ENCODE data around the gene B3GNT5. TPM values are rescaled to one million over a fixed set of nuclear protein-coding genes. Genes with fewer than 3 reads are reported as not detected.

Gene B3GNT5
- total and polyA plus RNA-seq, 2 of the 8 experiments (the other 6 are each of a cell fraction or from before 2014, with no cell fraction given) = 2.4 to 9.7 TPM

DNA sequence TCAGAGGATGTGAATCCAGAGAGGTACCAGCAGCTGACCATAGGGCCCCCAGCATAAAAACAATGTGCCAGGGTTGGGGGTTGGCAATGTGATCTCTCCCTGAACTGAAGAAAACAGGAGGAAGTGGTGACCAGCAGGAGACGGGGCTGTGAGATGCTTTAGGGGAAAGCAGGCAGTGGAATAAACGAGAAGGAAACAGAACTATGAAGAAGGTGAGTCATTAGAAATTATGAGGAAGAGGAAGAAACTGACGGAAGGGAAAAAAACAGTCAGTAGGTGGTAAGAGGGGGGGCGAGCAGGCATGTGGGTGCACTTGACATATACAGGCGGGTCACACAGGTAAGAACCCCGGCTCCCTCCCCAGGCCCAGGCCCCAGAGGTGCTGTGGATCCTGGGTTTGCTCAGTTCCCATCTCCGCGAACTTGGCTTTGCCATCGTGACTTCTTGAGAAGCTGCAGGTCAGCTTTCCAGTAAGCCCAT lies 42.2 kb upstream of the B3GNT5 start:
- no peaks in the 10 kb centered on the region for H3K9me3 ChIP-seq (ENCODE audit: insufficient read depth in 2 of 2, low read depth in 1 of 2, low read length in 1 of 2)
- H2BK15ac ChIP-seq (ENCODE audit: low read length) = no peak overlapping the region
- H2AK5ac ChIP-seq (ENCODE audit: low read depth, low read length) = no peak overlapping the region
- H3K36me3 ChIP-seq (ENCODE audit: control insufficient read depth in 2 of 4, insufficient read depth in 4 of 4, low read length in 3 of 4) = no peaks in the 10 kb centered on the region; a peak in 1 of 8 replicates
- no peak overlapping the region for H3K27ac ChIP-seq (ENCODE audit: low read depth, low read length)
- H3K79me1 ChIP-seq (ENCODE audit: low read depth, low read length) = no peaks in the 10 kb centered on the region
- H2BK120ac ChIP-seq (replicated peaks; ENCODE audit: low read depth, low read length) = no peak overlapping the region
- H2BK5ac ChIP-seq (ENCODE audit: low read depth, low read length) = no peak overlapping the region
- no peak overlapping the region for H4K8ac ChIP-seq (ENCODE audit: extremely low read depth, insufficient read depth, low read length)
- no peak for DNase-seq (ENCODE audit: low read depth in 1 of 2, low spot score in 2 of 2)
- no peak overlapping the region for H2AFZ ChIP-seq (ENCODE audit: low read length)
- no peak overlapping the region for H2BK12ac ChIP-seq (ENCODE audit: low read depth, low read length)
- no peak overlapping the region for H3K4me2 ChIP-seq (ENCODE audit: insufficient read depth in 1 of 2, low read depth in 2 of 2, low read length in 2 of 2)
- no peak overlapping the region for H3K14ac ChIP-seq (ENCODE audit: insufficient read length)
- no peak overlapping the region for H3K56ac ChIP-seq (replicated peaks; ENCODE audit: insufficient read length, low read depth, low read length)
- H3K4ac ChIP-seq (replicated peaks; ENCODE audit: insufficient read length, low read depth, low read length) = no peak overlapping the region
- H4K5ac ChIP-seq (ENCODE audit: insufficient read length, low read depth, low read length) = no peak overlapping the region
- H3K27me3 ChIP-seq (replicated peaks in 1 of 4; ENCODE audit: control insufficient read depth in 3 of 4, extremely low read depth in 1 of 4, insufficient read depth in 3 of 4, low read length in 3 of 4) = no peaks in the 10 kb centered on the region
- no peak overlapping the region for H2BK20ac ChIP-seq (ENCODE audit: low read length)
- H4K91ac ChIP-seq (replicated peaks; ENCODE audit: insufficient read length, low read length) = no peak overlapping the region
- no peak overlapping the region for H3K9ac ChIP-seq (replicated peaks in 1 of 4; ENCODE audit: extremely low read depth in 1 of 4, low read depth in 3 of 4, low read length in 3 of 4)
- no peak for FAIRE-seq
- no peaks in the 10 kb centered on the region for H4K20me1 ChIP-seq (replicated peaks in 1 of 2; ENCODE audit: control insufficient read depth in 1 of 2, insufficient read depth in 2 of 2, low read length in 2 of 2)
- no peaks in the 10 kb centered on the region for H3K79me2 ChIP-seq (ENCODE audit: control insufficient read depth in 1 of 2, insufficient read depth in 2 of 2, low read length in 2 of 2)
- 79% methylated on average over 9 of the region's 9 CpGs; no CpG with 5 or more reads in 1 of the 2 experiments for WGBS, 2 experiments (ENCODE audit: extremely low coverage in 1 of 2, insufficient coverage in 1 of 2, insufficient read length in 1 of 2, insufficient replicate concordance in 2 of 2, low coverage in 1 of 2, low lambda C conversion rate in 2 of 2, missing lambda C conversion rate in 1 of 2)
- H3K23me2 ChIP-seq (ENCODE audit: low read depth, low read length) = no peaks in the 10 kb centered on the region
- ChIA-PET CTCF (ENCODE audit: partially characterized antibody) (no interaction called here), POLR2A (ENCODE audit: partially characterized antibody) (no interaction called here)
- no peak overlapping the region for H3K4me3 ChIP-seq (ENCODE audit: extremely low read depth in 1 of 4, insufficient read depth in 2 of 4, low read depth in 3 of 4, low read length in 4 of 4)
- no peak overlapping the region for H3K23ac ChIP-seq (ENCODE audit: insufficient read length)
- H3K4me1 ChIP-seq (replicated peaks in 1 of 4; ENCODE audit: control insufficient read depth in 3 of 4, insufficient read depth in 4 of 4, low read length in 3 of 4) = no peaks in the 10 kb centered on the region
- H3K18ac ChIP-seq (ENCODE audit: extremely low read depth, low read length) = no peak overlapping the region
- TF ChIP-seq GABPA (IDR thresholded peaks at IDR 0.05; ENCODE audit: borderline replicate concordance, insufficient read depth, low read length) (no peak), HDAC6 (IDR thresholded peaks at IDR 0.05; ENCODE audit: low read depth, low read length) (no peak)

Measured in H1 (cell line).